MM.1S (cell line): ENCODE data around the gene CCL27.

ENCODE experiments used
- DNase-seq: peaks from one replicate; pipeline ENCODE4 v3.0.0-alpha.2; 2015
- H2AFZ ChIP-seq: fragments of 300-600 bp; sonication (generic); 2 replicates; pipeline ENCODE4 v1.6.0; 2016; ENCODE audit warnings: antibody characterized with exemption, low read length
- H3F3A ChIP-seq: fragments of 300-600 bp; sonication (generic); 2 replicates; pipeline ENCODE4 v1.6.1; 2016; ENCODE audit warnings: mild to moderate bottlenecking, antibody characterized with exemption, low read length, moderate library complexity, mixed read lengths; ENCODE audit not compliant: insufficient read depth
- H3K27ac ChIP-seq: fragments of 300-600 bp; sonication (generic); 2 replicates; pipeline ENCODE4 v1.5.1; 2016; ENCODE audit warnings: mild to moderate bottlenecking, low read length
- H3K27me3 ChIP-seq: fragments of 300-600 bp; sonication (generic); replicated peaks from 2 replicates; pipeline ENCODE4 v1.6.0; 2016; ENCODE audit warnings: low read length; ENCODE audit not compliant: insufficient read depth
- H3K36me3 ChIP-seq: fragments of 300-600 bp; sonication (generic); replicated peaks from 2 replicates; pipeline ENCODE4 v1.6.1; 2016; ENCODE audit warnings: mild to moderate bottlenecking, low read length, mixed read lengths; ENCODE audit not compliant: insufficient read depth
- H3K4me1 ChIP-seq: fragments of 300-600 bp; sonication (generic); 2 replicates; pipeline ENCODE4 v1.6.1; 2016; ENCODE audit warnings: low read length, mixed read lengths
- H3K4me2 ChIP-seq: fragments of 300-600 bp; sonication (generic); 2 replicates; pipeline ENCODE4 v1.6.0; 2016; ENCODE audit warnings: low read depth, low read length
- H3K4me3 ChIP-seq: fragments of 300-600 bp; sonication (generic); 2 replicates; pipeline ENCODE4 v1.5.1; 2016; ENCODE audit warnings: low read length, mixed read lengths
- H3K79me2 ChIP-seq: fragments of 300-600 bp; sonication (generic); 2 replicates; pipeline ENCODE4 v1.6.1; 2016; ENCODE audit warnings: mixed run types, low read length, mixed read lengths
- H3K9ac ChIP-seq: fragments of 300-600 bp; sonication (generic); 2 replicates; pipeline ENCODE4 v1.6.1; 2016; ENCODE audit warnings: low read length, mixed read lengths
- H3K9me2 ChIP-seq: fragments of 300-600 bp; sonication (generic); replicated peaks from 2 replicates; pipeline ENCODE4 v1.6.1; 2016; ENCODE audit warnings: mild to moderate bottlenecking, low read length, mixed read lengths; ENCODE audit not compliant: insufficient read depth
- H3K9me3 ChIP-seq: fragments of 300-600 bp; sonication (generic); replicated peaks from 2 replicates; pipeline ENCODE4 v1.6.1; 2016; ENCODE audit warnings: mild to moderate bottlenecking, low read length, mixed read lengths; ENCODE audit not compliant: insufficient read depth
- H4K20me1 ChIP-seq: fragments of 300-600 bp; sonication (generic); 2 replicates; pipeline ENCODE4 v1.6.1; 2016; ENCODE audit warnings: mild to moderate bottlenecking, low read length, moderate library complexity, mixed read lengths; ENCODE audit not compliant: insufficient read depth
- EZH2 ChIP-seq: fragments of 300-600 bp; sonication (generic); optimal IDR thresholded peaks from 2 replicates; pipeline ENCODE3; 2017; ENCODE audit warnings: low read depth, mild to moderate bottlenecking, antibody characterized with exemption, low read length, mixed read lengths
- EZH2phosphoT487 ChIP-seq: fragments of 300-600 bp; sonication (generic); IDR thresholded peaks from 2 replicates; pipeline ENCODE4 v1.6.1; 2018; ENCODE audit warnings: antibody characterized with exemption, low read length
- TF ChIP-seq, protein P1 (sequence below): fragments of 300-600 bp; sonication (generic); IDR thresholded peaks from 2 replicates; pipeline ENCODE4 v1.5.1; 2016; ENCODE audit warnings: antibody characterized with exemption, low read length, mixed read lengths

CCL27 gene

GRCh38 chr9:34675048-34675714 lies 12.7 kb upstream of the CCL27 start:
- H3K79me2 ChIP-seq = no peaks in the 10 kb centered on the region
- no peak overlapping the region for H3K4me2 ChIP-seq
- H3K9me2 ChIP-seq = no peaks in the 10 kb centered on the region
- H3K4me3 ChIP-seq = no peak overlapping the region
- no peak overlapping the region for H3K27ac ChIP-seq
- H2AFZ ChIP-seq = no peak overlapping the region
- TF ChIP-seq EZH2phosphoT487 = no peak
- TF ChIP-seq, protein P1, sequence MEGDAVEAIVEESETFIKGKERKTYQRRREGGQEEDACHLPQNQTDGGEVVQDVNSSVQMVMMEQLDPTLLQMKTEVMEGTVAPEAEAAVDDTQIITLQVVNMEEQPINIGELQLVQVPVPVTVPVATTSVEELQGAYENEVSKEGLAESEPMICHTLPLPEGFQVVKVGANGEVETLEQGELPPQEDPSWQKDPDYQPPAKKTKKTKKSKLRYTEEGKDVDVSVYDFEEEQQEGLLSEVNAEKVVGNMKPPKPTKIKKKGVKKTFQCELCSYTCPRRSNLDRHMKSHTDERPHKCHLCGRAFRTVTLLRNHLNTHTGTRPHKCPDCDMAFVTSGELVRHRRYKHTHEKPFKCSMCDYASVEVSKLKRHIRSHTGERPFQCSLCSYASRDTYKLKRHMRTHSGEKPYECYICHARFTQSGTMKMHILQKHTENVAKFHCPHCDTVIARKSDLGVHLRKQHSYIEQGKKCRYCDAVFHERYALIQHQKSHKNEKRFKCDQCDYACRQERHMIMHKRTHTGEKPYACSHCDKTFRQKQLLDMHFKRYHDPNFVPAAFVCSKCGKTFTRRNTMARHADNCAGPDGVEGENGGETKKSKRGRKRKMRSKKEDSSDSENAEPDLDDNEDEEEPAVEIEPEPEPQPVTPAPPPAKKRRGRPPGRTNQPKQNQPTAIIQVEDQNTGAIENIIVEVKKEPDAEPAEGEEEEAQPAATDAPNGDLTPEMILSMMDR = peak; percentile 73
- no peaks in the 10 kb centered on the region for H3F3A ChIP-seq
- no peak overlapping the region for H3K9ac ChIP-seq
- H3K36me3 ChIP-seq = no peaks in the 10 kb centered on the region
- no peaks in the 10 kb centered on the region for H4K20me1 ChIP-seq
- no peaks in the 10 kb centered on the region for H3K9me3 ChIP-seq
- no peaks in the 10 kb centered on the region for H3K27me3 ChIP-seq
- peak; percentile 67 for DNase-seq
- no peaks in the 10 kb centered on the region for H3K4me1 ChIP-seq

GRCh38 chr9:34674440-34674839 lies 12.0 kb upstream of the CCL27 start:
- H3K79me2 ChIP-seq = no peaks in the 10 kb centered on the region
- no peaks in the 10 kb centered on the region for H3K36me3 ChIP-seq
- DNase-seq = no peak
- H3K27me3 ChIP-seq = no peaks in the 10 kb centered on the region
- no peaks in the 10 kb centered on the region for H3K9me3 ChIP-seq
- H3F3A ChIP-seq = no peaks in the 10 kb centered on the region
- H3K4me2 ChIP-seq = no peak overlapping the region
- no peaks in the 10 kb centered on the region for H3K4me1 ChIP-seq
- H3K9me2 ChIP-seq = no peaks in the 10 kb centered on the region
- H3K27ac ChIP-seq = no peak overlapping the region
- H3K9ac ChIP-seq = no peak overlapping the region
- H2AFZ ChIP-seq = no peak overlapping the region
- no peak overlapping the region for H3K4me3 ChIP-seq
- H4K20me1 ChIP-seq = no peaks in the 10 kb centered on the region
- TF ChIP-seq EZH2 (no peak), EZH2phosphoT487 (no peak)
- TF ChIP-seq, protein P1 = no peak

GRCh38 chr9:34671307-34671706 lies 8.8 kb upstream of the CCL27 start:
- Histone ChIP-seq H3K4me1 (0 out of 2 replicates have a peak, but pooled peaks cover under 1% of the 10 kb centered on the region), H3K9me2 (no peaks in the 10 kb centered on the region), H3K9me3 (no peaks in the 10 kb centered on the region), H3K4me3 (no peak overlapping the region), H3K27me3 (no peaks in the 10 kb centered on the region), H3F3A (peaks cover 1% of the 10 kb centered on the region; the same call in 1 of the 2 replicates), H3K27ac (no peak overlapping the region), H4K20me1 (no peaks in the 10 kb centered on the region), H2AFZ (no peak overlapping the region), H3K4me2 (no peak overlapping the region), H3K79me2 (no peaks in the 10 kb centered on the region), H3K9ac (no peak overlapping the region), H3K36me3 (no peaks in the 10 kb centered on the region)
- TF ChIP-seq EZH2 = no peak
- TF ChIP-seq, protein P1 = no peak
- no peak for TF ChIP-seq EZH2phosphoT487
- no peak for DNase-seq
